Endothelial cell of umbilical vein (primary cell): ENCODE data around the gene DUSP28. TPM values are rescaled to one million over a fixed set of nuclear protein-coding genes. Genes with fewer than 3 reads are reported as not detected.

Source experiments
- BruUV-seq: library from RNA; stranded (reverse); fragments of 400-500 nt; replicated peaks from 2 replicates; lab custom pipeline; 2021; lab: Mats Ljungman, UMichigan
- CTCF ChIA-PET: fragments of 300-600, 350-600 bp; sonication (Branson Sonifier 250); formaldehyde crosslinking; loops from one replicate; lab custom pipeline; 2021; ENCODE audit warnings: antibody characterized with exemption, inconsistent platforms; lab: Charles Lee
- POLR2A ChIA-PET: fragments of 300-600, 350-600 bp; sonication (Branson Sonifier 250); formaldehyde crosslinking; loops from one replicate; lab custom pipeline; 2021; ENCODE audit warnings: antibody characterized with exemption, inconsistent platforms; lab: Charles Lee
- DNase-seq: peaks from one replicate; pipeline ENCODE4 v3.0.0-alpha.2; 2011; ENCODE audit warnings: low read depth, low spot score
- FAIRE-seq: peaks from 2 replicates; lab custom pipeline; 2011; peaks lifted over from hg19 to GRCh38; lab: Jason Lieb, UNC
- H2AFZ ChIP-seq: 2 replicates; pipeline ENCODE4 v1.6.0; 2012; ENCODE audit warnings: low read depth, low read length, control low read depth, inconsistent platforms
- H3K27ac ChIP-seq: 2 replicates; pipeline ENCODE4 v1.5.1; 2011; ENCODE audit warnings: low read depth, mild to moderate bottlenecking, control low read depth, low read length, moderate library complexity; ENCODE audit not compliant: insufficient read depth
- H3K27me3 ChIP-seq, 2 experiments: 2 replicates each; pipeline versions ENCODE4 v1.6.0 to v1.6.1; 2011; ENCODE audit warnings: low read length in 2 of 2, mixed read lengths in 1 of 2; ENCODE audit not compliant: control insufficient read depth in 2 of 2, insufficient read depth in 2 of 2
- H3K36me3 ChIP-seq, 2 experiments: 2 replicates in 1 of 2; 3 replicates in 1 of 2; pipeline ENCODE4 v1.5.1; 2011; ENCODE audit warnings: low read length in 2 of 2, mild to moderate bottlenecking in 1 of 2, moderate library complexity in 1 of 2; ENCODE audit not compliant: control insufficient read depth in 2 of 2, insufficient read depth in 2 of 2; ENCODE audit errors: extremely low read depth in 1 of 2
- H3K4me1 ChIP-seq: 3 replicates; pipeline ENCODE4 v1.5.1; 2011; ENCODE audit warnings: mild to moderate bottlenecking, low read length; ENCODE audit not compliant: control insufficient read depth, insufficient read depth; ENCODE audit errors: extremely low read depth
- H3K4me2 ChIP-seq: 2 replicates; pipeline ENCODE4 v1.6.1; 2011; ENCODE audit warnings: low read length, control low read depth, mixed read lengths; ENCODE audit not compliant: insufficient read depth
- H3K4me3 ChIP-seq, 3 experiments: fragments of 200-600 bp in 1 of 3; sonication (generic), shearing (Covaris generic) in 1 of 3; replicated peaks in 1 of 3; 2 replicates each; pipeline ENCODE4 v1.5.1; 2011 to 2016; ENCODE audit warnings: control low read depth in 3 of 3, low read length in 3 of 3, mild to moderate bottlenecking in 2 of 3, inconsistent platforms in 1 of 3, low read depth in 1 of 3, moderate library complexity in 1 of 3; ENCODE audit not compliant: insufficient read depth in 1 of 3
- H3K79me2 ChIP-seq: 2 replicates; pipeline ENCODE4 v1.6.0; 2012; ENCODE audit warnings: low read length, inconsistent platforms; ENCODE audit not compliant: control insufficient read depth, insufficient read depth
- H3K9ac ChIP-seq: replicated peaks from 2 replicates; pipeline ENCODE3; 2011; ENCODE audit warnings: low read length, control low read depth; ENCODE audit not compliant: insufficient read depth; ENCODE audit errors: extremely low read depth
- H3K9me1 ChIP-seq: replicated peaks from 3 replicates; pipeline ENCODE4 v1.6.0; 2011; ENCODE audit warnings: mild to moderate bottlenecking, low read length; ENCODE audit not compliant: control insufficient read depth, insufficient read depth; ENCODE audit errors: extremely low read depth
- H3K9me3 ChIP-seq: replicated peaks from 2 replicates; pipeline ENCODE4 v1.5.1; 2012; ENCODE audit warnings: low read length, inconsistent platforms; ENCODE audit not compliant: control insufficient read depth, insufficient read depth
- H4K20me1 ChIP-seq: replicated peaks from 2 replicates; pipeline ENCODE3; 2011; ENCODE audit warnings: mild to moderate bottlenecking, low read length; ENCODE audit not compliant: control insufficient read depth, insufficient read depth; ENCODE audit errors: extremely low read depth
- CTCF ChIP-seq, 2 donors: IDR thresholded peaks; 1 replicate in 1 of 2; 2 replicates in 1 of 2; pipeline ENCODE4 v1.5.1; 2011; ENCODE audit warnings: low read length in 2 of 2, mild to moderate bottlenecking in 2 of 2, moderate library complexity in 2 of 2, control low read depth in 1 of 2, inconsistent platforms in 1 of 2, low read depth in 1 of 2; ENCODE audit not compliant: insufficient read depth in 1 of 2; ENCODE audit errors: extremely low read depth in 1 of 2
- EZH2 ChIP-seq: IDR thresholded peaks from 2 replicates; pipeline ENCODE4 v1.6.1; 2012; ENCODE audit warnings: borderline replicate concordance, low read depth, mild to moderate bottlenecking, moderate library complexity, low read length, inconsistent platforms; ENCODE audit not compliant: severe bottlenecking
- FOS ChIP-seq: IDR thresholded peaks from 2 replicates; pipeline ENCODE4 v1.6.1; 2011; ENCODE audit warnings: mild to moderate bottlenecking, low read length, moderate library complexity, borderline replicate concordance; ENCODE audit not compliant: insufficient read depth
- GATA2 ChIP-seq: IDR thresholded peaks from 2 replicates; pipeline ENCODE4 v1.7.0; 2011; ENCODE audit warnings: low read depth, mild to moderate bottlenecking, moderate library complexity, mixed read lengths, low read length; ENCODE audit not compliant: insufficient read length, insufficient read depth
- JUN ChIP-seq: IDR thresholded peaks from 2 replicates; pipeline ENCODE4 v1.6.1; 2011; ENCODE audit warnings: borderline replicate concordance, low read depth; ENCODE audit not compliant: insufficient read length, insufficient read depth
- MYC ChIP-seq: IDR thresholded peaks from one replicate; pipeline ENCODE4 v1.6.1; 2011; ENCODE audit warnings: mild to moderate bottlenecking, low read depth, low read length
- POLR2A ChIP-seq: IDR thresholded peaks from 2 replicates; pipeline ENCODE4 v1.6.1; 2012; ENCODE audit warnings: low read depth, mild to moderate bottlenecking, control low read depth, low read length
- POLR2AphosphoS5 ChIP-seq: IDR thresholded peaks from 2 replicates; pipeline ENCODE4 v1.6.1; 2012; ENCODE audit warnings: low read depth, mild to moderate bottlenecking, control low read depth, low read length, moderate library complexity; ENCODE audit not compliant: insufficient read depth
- dilution Hi-C: fragments of 300-500 bp; cut with MboI; formaldehyde crosslinking; loops from one replicate; pipeline ENCODE4 v1.15.0; 2019; ENCODE audit warnings: low sequenced_read_pairs; ENCODE audit not compliant: extremely low pct_ligation_motif_present
- intact Hi-C: fragments of 100-400 bp; cut with micrococcal nuclease; formaldehyde crosslinking; loops from one replicate; pipeline ENCODE4 v1.10.0; 2022
- polyA plus RNA-seq, 4 experiments: library from polyadenylated mRNA; depleted of rRNA in 3 of 4; stranded (reverse) in 3 of 4; unstranded in 1 of 4; fragments of >200 nt; gene quantifications; 2 replicates each; pipeline versions ENCODE4 v1.2.1 to v1.2.3, GENCODE V29; 2011 to 2012; ENCODE audit warnings: missing spikeins in 1 of 4
- total RNA-seq: library from RNA; stranded (reverse); gene quantifications from 2 replicates; pipeline ENCODE4 v1.2.3, GENCODE V29; 2021
- TF ChIP-seq, protein P1 (sequence below): IDR thresholded peaks from 2 replicates; pipeline ENCODE4 v1.6.1; 2011; ENCODE audit not compliant: insufficient read depth, insufficient read length

Gene DUSP28
- total and polyA plus RNA-seq, 2 donors (not counting 3 experiments of a cell fraction or from before 2014, with no cell fraction given) = 2.2 to 4.3 TPM

DNA sequence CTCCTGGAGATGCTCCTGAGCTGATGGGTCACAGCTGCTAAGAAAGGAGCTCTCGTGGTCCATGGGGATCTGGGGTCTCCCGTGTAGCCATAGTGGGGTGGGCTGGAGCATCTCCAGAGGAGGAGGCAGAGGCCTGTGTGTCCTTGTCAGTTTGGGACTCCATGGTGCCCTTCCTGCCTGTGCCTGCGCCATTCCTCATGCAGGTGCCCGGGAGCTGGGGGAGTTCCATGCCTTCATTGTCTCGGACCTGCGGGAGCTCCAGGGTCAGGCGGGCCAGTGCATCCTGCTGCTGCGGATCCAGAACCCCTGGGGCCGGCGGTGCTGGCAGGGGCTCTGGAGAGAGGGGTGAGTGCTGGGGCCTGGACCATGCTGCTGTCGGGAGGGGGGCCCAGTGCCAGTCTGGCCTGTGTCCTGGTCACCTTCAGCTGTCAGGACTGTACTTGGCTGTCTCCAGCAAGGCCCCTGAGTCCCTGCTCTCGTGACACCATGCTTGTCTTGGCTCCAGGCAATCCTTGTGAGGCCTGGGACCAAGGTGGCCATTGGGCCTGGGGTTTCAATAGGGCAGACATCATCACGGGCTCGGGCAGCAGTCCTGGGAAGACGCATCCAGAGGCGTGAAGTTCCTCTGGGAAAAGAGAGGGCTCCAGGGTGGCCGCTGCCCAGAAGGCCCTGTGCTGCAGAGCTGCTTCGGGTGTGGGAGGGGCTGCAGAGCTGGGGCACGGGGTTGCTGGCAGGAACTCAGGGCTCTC lies 33.7 kb downstream of the DUSP28 start:
- no peak for DNase-seq
- Histone ChIP-seq H3K4me3 (no peak overlapping the region), H3K9ac (no peak overlapping the region), H3K27ac (no peak overlapping the region), H3K79me2 (peaks cover 14% of the 10 kb centered on the region), H3K36me3 (peaks cover 2 to 25% of the 10 kb centered on the region in 2 experiments), H3K4me2 (no peak overlapping the region), H2AFZ (no peak overlapping the region), H3K27me3 (no peaks in the 10 kb centered on the region), H3K9me1 (no peaks in the 10 kb centered on the region), H3K9me3 (no peaks in the 10 kb centered on the region), H4K20me1 (no peaks in the 10 kb centered on the region), H3K4me1 (no peaks in the 10 kb centered on the region)
- dilution Hi-C loops (no loop called here), intact Hi-C loops (no loop called here)
- POLR2A ChIA-PET = no interaction called here
- FAIRE-seq = no peak
- CTCF ChIA-PET = no interaction called here
- TF ChIP-seq CTCF (IDR thresholded peaks at IDR 0.05; ENCODE audit: extremely low read depth in 1 of 2, insufficient read depth in 1 of 2, low read depth in 1 of 2, low read length in 2 of 2) (no peak), GATA2 (no peak), POLR2A (no peak), FOS (no peak), JUN (no peak), EZH2 (no peak), MYC (no peak), POLR2AphosphoS5 (no peak)
- TF ChIP-seq, protein P1, sequence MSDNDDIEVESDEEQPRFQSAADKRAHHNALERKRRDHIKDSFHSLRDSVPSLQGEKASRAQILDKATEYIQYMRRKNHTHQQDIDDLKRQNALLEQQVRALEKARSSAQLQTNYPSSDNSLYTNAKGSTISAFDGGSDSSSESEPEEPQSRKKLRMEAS = no peak
- no TSS peak for BruUV-seq
